ENCODE results near the gene PON1.

The PON1 gene

GRCh38 chr7:95357623-95358022, 33.3 kb upstream of the PON1 start:
- Histone ChIP-seq H3K9ac (no peak overlapping the region), H3K4me2 (ENCODE audit: low read length) (no peak overlapping the region), H2AFZ (no peak overlapping the region), H3K27me3 (ENCODE audit: control insufficient read depth, insufficient read depth, low read length) (no peaks in the 10 kb centered on the region), H3K4me3 (ENCODE audit: low read depth, low read length) (no peak overlapping the region), H3K79me2 (no peaks in the 10 kb centered on the region), H3K36me3 (ENCODE audit: control insufficient read depth, insufficient read depth, low read length) (no peaks in the 10 kb centered on the region), H3K4me1 (no peaks in the 10 kb centered on the region), H3K9me3 (ENCODE audit: control insufficient read depth, low read length) (no peaks in the 10 kb centered on the region), H3K27ac (no peak overlapping the region)
- no peak for TF ChIP-seq CTCF (IDR thresholded peaks at IDR 0.05)

GRCh38 chr7:95342642-95343307, 18.4 kb upstream of the PON1 start:
- H3K27ac ChIP-seq: no peak overlapping the region
- H3K36me3 ChIP-seq (ENCODE audit: control insufficient read depth, insufficient read depth, low read length): no peaks in the 10 kb centered on the region

GRCh38 chr7:95342029-95342428, 17.7 kb upstream of the PON1 start:
- no peaks in the 10 kb centered on the region for H3K9me3 ChIP-seq (ENCODE audit: control insufficient read depth, low read length)
- no peak overlapping the region for H3K9ac ChIP-seq
- no peak for TF ChIP-seq CTCF (IDR thresholded peaks at IDR 0.05)
- H3K4me3 ChIP-seq (ENCODE audit: low read depth, low read length): no peak overlapping the region
- no peak overlapping the region for H3K4me2 ChIP-seq (ENCODE audit: low read length)
- no peak overlapping the region for H3K27ac ChIP-seq
- H3K36me3 ChIP-seq (ENCODE audit: control insufficient read depth, insufficient read depth, low read length): no peaks in the 10 kb centered on the region
- no peaks in the 10 kb centered on the region for H3K79me2 ChIP-seq
- H2AFZ ChIP-seq: no peak overlapping the region
- H3K27me3 ChIP-seq (ENCODE audit: control insufficient read depth, insufficient read depth, low read length): no peaks in the 10 kb centered on the region
- no peaks in the 10 kb centered on the region for H3K4me1 ChIP-seq

More at GRCh38 chr7:95342642-95343307, 18.4 kb upstream of the PON1 start:
- Histone ChIP-seq H3K4me2 (ENCODE audit: low read length) (no peak overlapping the region), H3K27me3 (ENCODE audit: control insufficient read depth, insufficient read depth, low read length) (no peaks in the 10 kb centered on the region), H3K9ac (no peak overlapping the region), H3K79me2 (no peaks in the 10 kb centered on the region), H3K9me3 (ENCODE audit: control insufficient read depth, low read length) (no peaks in the 10 kb centered on the region), H2AFZ (no peak overlapping the region), H3K4me1 (no peaks in the 10 kb centered on the region), H3K4me3 (ENCODE audit: low read depth, low read length) (no peak overlapping the region)
- TF ChIP-seq CTCF (IDR thresholded peaks at IDR 0.05): no peak

GRCh38 chr7:95340491-95340890, 16.2 kb upstream of the PON1 start:
- no peak for TF ChIP-seq CTCF (IDR thresholded peaks at IDR 0.05)
- Histone ChIP-seq H3K4me1 (no peaks in the 10 kb centered on the region), H3K27me3 (ENCODE audit: control insufficient read depth, insufficient read depth, low read length) (no peaks in the 10 kb centered on the region)

GRCh38 chr7:95338832-95339231, 14.5 kb upstream of the PON1 start:
- Histone ChIP-seq H2AFZ (no peak overlapping the region), H3K79me2 (no peaks in the 10 kb centered on the region), H3K9me3 (ENCODE audit: control insufficient read depth, low read length) (no peaks in the 10 kb centered on the region), H3K36me3 (ENCODE audit: control insufficient read depth, insufficient read depth, low read length) (no peaks in the 10 kb centered on the region), H3K4me1 (no peaks in the 10 kb centered on the region), H3K4me2 (ENCODE audit: low read length) (no peak overlapping the region), H3K4me3 (ENCODE audit: low read depth, low read length) (no peak overlapping the region), H3K9ac (no peak overlapping the region), H3K27me3 (ENCODE audit: control insufficient read depth, insufficient read depth, low read length) (no peaks in the 10 kb centered on the region), H3K27ac (no peak overlapping the region)
- no peak for TF ChIP-seq CTCF (IDR thresholded peaks at IDR 0.05)

More at GRCh38 chr7:95340491-95340890, 16.2 kb upstream of the PON1 start:
- Histone ChIP-seq H3K79me2 (no peaks in the 10 kb centered on the region), H3K9ac (no peak overlapping the region), H3K4me3 (ENCODE audit: low read depth, low read length) (no peak overlapping the region), H3K36me3 (ENCODE audit: control insufficient read depth, insufficient read depth, low read length) (no peaks in the 10 kb centered on the region), H2AFZ (no peak overlapping the region), H3K27ac (no peak overlapping the region), H3K4me2 (ENCODE audit: low read length) (no peak overlapping the region), H3K9me3 (ENCODE audit: control insufficient read depth, low read length) (no peaks in the 10 kb centered on the region)

Data from parathyroid adenoma (tissue), 2 donors.